HepG2 (cell line): ENCODE data around the gene PLSCR4. TPM values are rescaled to one million over a fixed set of nuclear protein-coding genes. Genes with fewer than 3 reads are reported as not detected.

ENCODE experiments used
- ARHGAP35 ChIP-seq: sonication (generic); formaldehyde crosslinking; IDR thresholded peaks from 2 replicates; pipeline ENCODE4 v1.9.0; 2022; ENCODE audit warnings: mild to moderate bottlenecking, inconsistent platforms, moderate library complexity, missing genetic modification reagents, borderline replicate concordance
- FOXA3 ChIP-seq: IDR thresholded peaks from 2 replicates; pipeline ENCODE4 v1.6.1; 2016; ENCODE audit warnings: missing genetic modification reagents, missing compliant biosample characterization
- GABPA ChIP-seq, 2 experiments: IDR thresholded peaks; 2 replicates each; pipeline ENCODE4 v1.6.1; 2011 to 2016; ENCODE audit warnings: low read depth in 2 of 2, low read length in 1 of 2, missing biosample characterization in 1 of 2, missing genetic modification characterization in 1 of 2
- THAP11 ChIP-seq: IDR thresholded peaks from 2 replicates; pipeline ENCODE4 v1.6.1; 2016; ENCODE audit warnings: missing biosample characterization, missing genetic modification reagents
- ZKSCAN8 ChIP-seq: IDR thresholded peaks from 2 replicates; pipeline ENCODE4 v1.6.1; 2016; ENCODE audit warnings: borderline replicate concordance, missing genetic modification reagents, missing compliant biosample characterization
- ZMYM2 ChIP-seq: sonication (generic); formaldehyde crosslinking; IDR thresholded peaks from 2 replicates; pipeline ENCODE4 v1.8.0; 2022; ENCODE audit warnings: mild to moderate bottlenecking, missing genetic modification reagents
- ZNF136 ChIP-seq: sonication (generic); formaldehyde crosslinking; IDR thresholded peaks from 2 replicates; pipeline ENCODE4 v1.8.1; 2022; ENCODE audit warnings: low read depth, mild to moderate bottlenecking, moderate library complexity, missing genetic modification reagents
- ZNF329 ChIP-seq: sonication (generic); formaldehyde crosslinking; IDR thresholded peaks from 2 replicates; pipeline ENCODE4 v1.9.0; 2021; ENCODE audit warnings: low read depth, mild to moderate bottlenecking, missing genetic modification reagents
- polyA plus RNA-seq, 8 experiments: library from polyadenylated mRNA; depleted of rRNA in 3 of 8; stranded (reverse) in 7 of 8; unstranded in 1 of 8; fragments of >200 nt; fragmentation: Illumina TruSeq in 4 of 8; extraction: Trizol in 4 of 8; gene quantifications; 2 replicates each; pipeline versions ENCODE4 v1.2.1 to v1.2.3, GENCODE V29; 2011 to 2016; ENCODE audit warnings: low read depth in 4 of 8, missing spikeins in 1 of 8, mixed read lengths in 1 of 8; ENCODE audit not compliant: insufficient read depth in 1 of 8
- total RNA-seq, 5 experiments: library from RNA; depleted of rRNA; stranded (reverse); fragments of >200 nt; fragmentation: Illumina TruSeq; extraction: Trizol; gene quantifications; 2 replicates each; pipeline ENCODE4 v1.2.3, GENCODE V29; 2016; ENCODE audit warnings: low read depth in 1 of 5
- TF ChIP-seq, protein P1 (sequence below): sonication (generic); formaldehyde crosslinking; IDR thresholded peaks from 2 replicates; pipeline ENCODE4 v1.4.0; 2020; ENCODE audit warnings: missing genetic modification reagents
- TF ChIP-seq, protein P2 (sequence below), 2 experiments: sonication (generic) in 1 of 2; formaldehyde crosslinking in 1 of 2; IDR thresholded peaks; 2 replicates each; pipeline versions ENCODE4 v1.5.1 to v1.6.1; 2011 to 2020; ENCODE audit warnings: borderline replicate concordance in 1 of 2, low read depth in 1 of 2, low read length in 1 of 2, mild to moderate bottlenecking in 1 of 2, missing genetic modification reagents in 1 of 2, moderate library complexity in 1 of 2
- TF ChIP-seq, protein P3 (sequence below): sonication (generic); formaldehyde crosslinking; IDR thresholded peaks from 2 replicates; pipeline ENCODE4 v1.5.0; 2020; ENCODE audit warnings: mild to moderate bottlenecking, missing genetic modification reagents

Gene PLSCR4
- total and polyA plus RNA-seq, 2 of the 13 experiments (the other 11 are each of a cell fraction or from before 2014, with no cell fraction given) = 1.5 to 59.0 TPM

- TF ChIP-seq, protein P1, sequence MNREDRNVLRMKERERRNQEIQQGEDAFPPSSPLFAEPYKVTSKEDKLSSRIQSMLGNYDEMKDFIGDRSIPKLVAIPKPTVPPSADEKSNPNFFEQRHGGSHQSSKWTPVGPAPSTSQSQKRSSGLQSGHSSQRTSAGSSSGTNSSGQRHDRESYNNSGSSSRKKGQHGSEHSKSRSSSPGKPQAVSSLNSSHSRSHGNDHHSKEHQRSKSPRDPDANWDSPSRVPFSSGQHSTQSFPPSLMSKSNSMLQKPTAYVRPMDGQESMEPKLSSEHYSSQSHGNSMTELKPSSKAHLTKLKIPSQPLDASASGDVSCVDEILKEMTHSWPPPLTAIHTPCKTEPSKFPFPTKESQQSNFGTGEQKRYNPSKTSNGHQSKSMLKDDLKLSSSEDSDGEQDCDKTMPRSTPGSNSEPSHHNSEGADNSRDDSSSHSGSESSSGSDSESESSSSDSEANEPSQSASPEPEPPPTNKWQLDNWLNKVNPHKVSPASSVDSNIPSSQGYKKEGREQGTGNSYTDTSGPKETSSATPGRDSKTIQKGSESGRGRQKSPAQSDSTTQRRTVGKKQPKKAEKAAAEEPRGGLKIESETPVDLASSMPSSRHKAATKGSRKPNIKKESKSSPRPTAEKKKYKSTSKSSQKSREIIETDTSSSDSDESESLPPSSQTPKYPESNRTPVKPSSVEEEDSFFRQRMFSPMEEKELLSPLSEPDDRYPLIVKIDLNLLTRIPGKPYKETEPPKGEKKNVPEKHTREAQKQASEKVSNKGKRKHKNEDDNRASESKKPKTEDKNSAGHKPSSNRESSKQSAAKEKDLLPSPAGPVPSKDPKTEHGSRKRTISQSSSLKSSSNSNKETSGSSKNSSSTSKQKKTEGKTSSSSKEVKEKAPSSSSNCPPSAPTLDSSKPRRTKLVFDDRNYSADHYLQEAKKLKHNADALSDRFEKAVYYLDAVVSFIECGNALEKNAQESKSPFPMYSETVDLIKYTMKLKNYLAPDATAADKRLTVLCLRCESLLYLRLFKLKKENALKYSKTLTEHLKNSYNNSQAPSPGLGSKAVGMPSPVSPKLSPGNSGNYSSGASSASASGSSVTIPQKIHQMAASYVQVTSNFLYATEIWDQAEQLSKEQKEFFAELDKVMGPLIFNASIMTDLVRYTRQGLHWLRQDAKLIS = no peak
- TF ChIP-seq GABPA (IDR thresholded peaks at IDR 0.05; ENCODE audit: low read depth, low read length) = no peak
- no peak for TF ChIP-seq GABPA (CRISPR knock-in tag; IDR thresholded peaks at IDR 0.05; ENCODE audit: low read depth)
- no peak for TF ChIP-seq ZNF329
- 0 out of 2 replicates have a peak, but pooled peaks have one; percentile 8 for TF ChIP-seq FOXA3 (CRISPR knock-in tag)
- no peak for TF ChIP-seq ZMYM2 (CRISPR knock-in tag)
- TF ChIP-seq, protein P2, sequence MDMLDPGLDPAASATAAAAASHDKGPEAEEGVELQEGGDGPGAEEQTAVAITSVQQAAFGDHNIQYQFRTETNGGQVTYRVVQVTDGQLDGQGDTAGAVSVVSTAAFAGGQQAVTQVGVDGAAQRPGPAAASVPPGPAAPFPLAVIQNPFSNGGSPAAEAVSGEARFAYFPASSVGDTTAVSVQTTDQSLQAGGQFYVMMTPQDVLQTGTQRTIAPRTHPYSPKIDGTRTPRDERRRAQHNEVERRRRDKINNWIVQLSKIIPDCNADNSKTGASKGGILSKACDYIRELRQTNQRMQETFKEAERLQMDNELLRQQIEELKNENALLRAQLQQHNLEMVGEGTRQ (IDR thresholded peaks at IDR 0.05; ENCODE audit: low read depth, low read length) = no peak
- TF ChIP-seq, protein P2 (CRISPR knock-in tag; IDR thresholded peaks at IDR 0.05; ENCODE audit: borderline replicate concordance) = no peak
- TF ChIP-seq ZKSCAN8 (CRISPR knock-in tag) = no peak
- TF ChIP-seq, protein P3, sequence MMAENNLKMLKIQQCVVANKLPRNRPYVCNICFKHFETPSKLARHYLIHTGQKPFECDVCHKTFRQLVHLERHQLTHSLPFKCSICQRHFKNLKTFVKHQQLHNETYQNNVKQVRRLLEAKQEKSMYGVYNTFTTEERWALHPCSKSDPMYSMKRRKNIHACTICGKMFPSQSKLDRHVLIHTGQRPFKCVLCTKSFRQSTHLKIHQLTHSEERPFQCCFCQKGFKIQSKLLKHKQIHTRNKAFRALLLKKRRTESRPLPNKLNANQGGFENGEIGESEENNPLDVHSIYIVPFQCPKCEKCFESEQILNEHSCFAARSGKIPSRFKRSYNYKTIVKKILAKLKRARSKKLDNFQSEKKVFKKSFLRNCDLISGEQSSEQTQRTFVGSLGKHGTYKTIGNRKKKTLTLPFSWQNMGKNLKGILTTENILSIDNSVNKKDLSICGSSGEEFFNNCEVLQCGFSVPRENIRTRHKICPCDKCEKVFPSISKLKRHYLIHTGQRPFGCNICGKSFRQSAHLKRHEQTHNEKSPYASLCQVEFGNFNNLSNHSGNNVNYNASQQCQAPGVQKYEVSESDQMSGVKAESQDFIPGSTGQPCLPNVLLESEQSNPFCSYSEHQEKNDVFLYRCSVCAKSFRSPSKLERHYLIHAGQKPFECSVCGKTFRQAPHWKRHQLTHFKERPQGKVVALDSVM = no peak
- no peak for TF ChIP-seq ZNF136 (CRISPR knock-in tag)
- TF ChIP-seq THAP11 (CRISPR knock-in tag) = no peak
- no peak for TF ChIP-seq ARHGAP35 (CRISPR knock-in tag)
Observed at GRCh38 chr3:146223401-146224373, 27.2 kb downstream of the PLSCR4 start (continued).
